ENCODE data around the gene C2CD4C.

C2CD4C gene

GRCh38 chr19:419721-420515, 11.0 kb upstream of the C2CD4C start:
- TF ChIP-seq, protein P1, sequence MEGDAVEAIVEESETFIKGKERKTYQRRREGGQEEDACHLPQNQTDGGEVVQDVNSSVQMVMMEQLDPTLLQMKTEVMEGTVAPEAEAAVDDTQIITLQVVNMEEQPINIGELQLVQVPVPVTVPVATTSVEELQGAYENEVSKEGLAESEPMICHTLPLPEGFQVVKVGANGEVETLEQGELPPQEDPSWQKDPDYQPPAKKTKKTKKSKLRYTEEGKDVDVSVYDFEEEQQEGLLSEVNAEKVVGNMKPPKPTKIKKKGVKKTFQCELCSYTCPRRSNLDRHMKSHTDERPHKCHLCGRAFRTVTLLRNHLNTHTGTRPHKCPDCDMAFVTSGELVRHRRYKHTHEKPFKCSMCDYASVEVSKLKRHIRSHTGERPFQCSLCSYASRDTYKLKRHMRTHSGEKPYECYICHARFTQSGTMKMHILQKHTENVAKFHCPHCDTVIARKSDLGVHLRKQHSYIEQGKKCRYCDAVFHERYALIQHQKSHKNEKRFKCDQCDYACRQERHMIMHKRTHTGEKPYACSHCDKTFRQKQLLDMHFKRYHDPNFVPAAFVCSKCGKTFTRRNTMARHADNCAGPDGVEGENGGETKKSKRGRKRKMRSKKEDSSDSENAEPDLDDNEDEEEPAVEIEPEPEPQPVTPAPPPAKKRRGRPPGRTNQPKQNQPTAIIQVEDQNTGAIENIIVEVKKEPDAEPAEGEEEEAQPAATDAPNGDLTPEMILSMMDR (conservative IDR thresholded peaks at IDR 0.05; ENCODE audit: low read length), result no peak
- no peak for DNase-seq (ENCODE audit: low read depth)
- no peak overlapping the region for H3K4me3 ChIP-seq (ENCODE audit: low read length)

GRCh38 chr19:418761-419671, 10.1 kb upstream of the C2CD4C start:
- no peak for DNase-seq (ENCODE audit: low read depth)
- TF ChIP-seq, protein P1 (conservative IDR thresholded peaks at IDR 0.05; ENCODE audit: low read length), result no peak
- no peak overlapping the region for H3K4me3 ChIP-seq (ENCODE audit: low read length)

- no peak overlapping the region for H3K4me3 ChIP-seq (ENCODE audit: low read length)
- no peak for DNase-seq (ENCODE audit: low read depth)
- TF ChIP-seq, protein P1 (conservative IDR thresholded peaks at IDR 0.05; ENCODE audit: low read length), result no peak
Observed at GRCh38 chr19:416416-416815, 7.5 kb upstream of the C2CD4C start.

DNA sequence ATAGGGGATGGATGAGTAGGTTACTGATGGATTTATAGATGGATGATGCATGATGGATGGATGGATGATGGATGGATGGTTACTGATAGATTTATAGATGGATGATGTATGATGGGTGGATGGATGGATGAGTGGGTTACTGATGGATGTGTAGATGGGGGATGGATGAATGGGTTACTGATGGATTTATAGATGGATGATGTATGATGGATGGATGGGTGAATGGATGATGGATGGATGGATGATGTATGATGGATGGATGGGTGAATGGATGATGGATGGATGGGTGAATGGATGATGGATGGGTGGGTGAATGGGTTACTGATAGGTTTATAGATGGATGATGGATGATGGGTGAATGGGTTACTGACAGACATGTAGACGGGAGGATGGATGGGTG, 6.3 kb upstream of the C2CD4C start:
- no peak overlapping the region for H3K4me3 ChIP-seq (ENCODE audit: low read length)
- no peak for DNase-seq (ENCODE audit: low read depth)
- TF ChIP-seq, protein P1 (conservative IDR thresholded peaks at IDR 0.05; ENCODE audit: low read length), result no peak

DNA sequence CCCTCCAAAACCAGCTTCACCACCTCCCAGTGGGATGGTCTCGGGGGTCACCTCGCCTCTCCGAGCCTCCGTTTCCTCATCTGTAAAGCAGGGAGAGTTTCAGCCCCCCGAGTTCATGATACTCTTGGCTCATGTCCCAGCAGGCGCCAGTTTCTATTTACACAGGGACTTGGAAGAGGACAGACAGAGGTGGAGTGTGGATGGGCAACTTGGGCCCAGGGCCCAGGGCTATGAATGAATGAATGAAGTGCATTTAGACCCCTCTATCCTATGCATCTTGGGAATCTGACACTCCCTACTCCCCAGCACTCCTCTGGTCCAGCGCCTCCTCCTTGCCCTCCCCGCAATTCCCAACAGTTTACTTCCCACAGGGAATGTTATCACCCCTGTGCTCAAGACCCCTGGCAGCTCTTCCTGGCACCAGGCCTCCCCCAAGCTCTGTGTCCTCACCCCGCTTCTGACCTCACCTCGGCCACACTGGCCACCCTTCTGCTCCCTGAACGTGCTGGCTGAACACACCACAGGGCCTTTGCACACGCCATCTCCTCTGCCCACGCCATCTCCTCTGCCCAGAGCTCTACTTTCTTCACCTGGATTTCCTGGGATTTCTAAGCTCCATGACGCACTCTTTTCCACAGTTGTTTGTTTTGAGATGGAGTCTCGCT, 4.9 kb upstream of the C2CD4C start:
- no peak overlapping the region for H3K4me3 ChIP-seq (ENCODE audit: low read length)
- no peak for DNase-seq (ENCODE audit: low read depth)
- TF ChIP-seq, protein P1 (conservative IDR thresholded peaks at IDR 0.05; ENCODE audit: low read length), result no peak

GRCh38 chr19:412356-413355, 3.7 kb upstream of the C2CD4C start:
- H3K4me3 ChIP-seq (ENCODE audit: low read length), result no peak overlapping the region
- TF ChIP-seq, protein P1 (conservative IDR thresholded peaks at IDR 0.05; ENCODE audit: low read length), result no peak
- DNase-seq (ENCODE audit: low read depth), result no peak
